Neural cell (in vitro differentiated cells): ENCODE measurements around the gene PNLIP. TPM values are rescaled to one million over a fixed set of nuclear protein-coding genes. Genes with fewer than 3 reads are reported as not detected.

ENCODE experiments used
- H2AFZ ChIP-seq: fragments of 200-600, 300-800 bp; sonication (generic), shearing (Covaris generic); 2 replicates; pipeline ENCODE4 v1.6.0; 2014; ENCODE audit warnings: low read depth, mild to moderate bottlenecking, antibody characterized with exemption, low read length, moderate library complexity
- H3F3A ChIP-seq: fragments of 200-600 bp; shearing (Covaris generic); 2 replicates; pipeline ENCODE4 v1.6.1; 2016; ENCODE audit warnings: mild to moderate bottlenecking, moderate library complexity, mixed read lengths, antibody characterized with exemption, low read length; ENCODE audit not compliant: insufficient read depth, poor library complexity, severe bottlenecking
- H3K27ac ChIP-seq: fragments of 200-600, 300-800 bp; sonication (generic), shearing (Covaris generic); 2 replicates; pipeline ENCODE4 v1.5.1; 2014; ENCODE audit warnings: mild to moderate bottlenecking, low read length, moderate library complexity
- H3K27me3 ChIP-seq: fragments of 300-800, 200-600 bp; sonication (generic), shearing (Covaris generic); 2 replicates; pipeline ENCODE4 v1.6.0; 2014; ENCODE audit warnings: mild to moderate bottlenecking, low read depth, low read length, moderate library complexity; ENCODE audit not compliant: insufficient read depth
- H3K36me3 ChIP-seq: fragments of 300-800, 200-600 bp; sonication (generic), shearing (Covaris generic); 2 replicates; pipeline ENCODE4 v1.5.1; 2014; ENCODE audit warnings: mild to moderate bottlenecking, antibody characterized with exemption, low read length, moderate library complexity; ENCODE audit not compliant: insufficient read depth
- H3K4me2 ChIP-seq: fragments of 300-800, 200-600 bp; sonication (generic), shearing (Covaris generic); 2 replicates; pipeline ENCODE4 v1.6.0; 2014; ENCODE audit warnings: mild to moderate bottlenecking, low read length
- H3K4me3 ChIP-seq: fragments of 300-800, 200-600 bp; sonication (generic), shearing (Covaris generic); 2 replicates; pipeline ENCODE4 v1.5.1; 2014; ENCODE audit warnings: mild to moderate bottlenecking, low read length, moderate library complexity
- H3K79me2 ChIP-seq: fragments of 200-600 bp; shearing (Covaris generic); replicated peaks from 2 replicates; pipeline ENCODE4 v1.6.0; 2014; ENCODE audit warnings: mild to moderate bottlenecking, low read length, moderate library complexity; ENCODE audit not compliant: insufficient read depth
- H3K9ac ChIP-seq: fragments of 300-800, 200-600 bp; sonication (generic), shearing (Covaris generic); 2 replicates; pipeline ENCODE4 v1.6.1; 2016; ENCODE audit warnings: mild to moderate bottlenecking, low read length, mixed read lengths
- H3K9me2 ChIP-seq: fragments of 200-600 bp; shearing (Covaris generic); 2 replicates; pipeline ENCODE4 v1.6.1; 2016; ENCODE audit warnings: mild to moderate bottlenecking, low read length, mixed read lengths; ENCODE audit not compliant: insufficient read depth
- H3K9me3 ChIP-seq: fragments of 200-600, 300-800 bp; sonication (generic), shearing (Covaris generic); 2 replicates; pipeline ENCODE4 v1.6.1; 2016; ENCODE audit warnings: mild to moderate bottlenecking, mixed run types, low read length, moderate library complexity, mixed read lengths
- H4K20me1 ChIP-seq: fragments of 200-600 bp; shearing (Covaris generic); 2 replicates; pipeline ENCODE4 v1.6.1; 2016; ENCODE audit warnings: mild to moderate bottlenecking, mixed run types; ENCODE audit not compliant: insufficient read depth
- EP300 ChIP-seq: fragments of 450-650 bp; conservative IDR thresholded peaks from 2 replicates; pipeline ENCODE4 v1.6.1; 2014; ENCODE audit warnings: antibody characterized with exemption, mild to moderate bottlenecking, moderate library complexity; ENCODE audit not compliant: poor library complexity, severe bottlenecking
- EZH2 ChIP-seq: fragments of 200-600, 300-800 bp; shearing (Covaris generic), sonication (generic); IDR thresholded peaks from 2 replicates; pipeline ENCODE4 v1.6.1; 2014; ENCODE audit warnings: antibody characterized with exemption, low read length, borderline replicate concordance, mild to moderate bottlenecking; ENCODE audit not compliant: insufficient read depth, poor library complexity, severe bottlenecking
- MXI1 ChIP-seq: fragments of 450-650 bp; conservative IDR thresholded peaks from 2 replicates; pipeline ENCODE4 v1.6.1; 2014; ENCODE audit warnings: antibody characterized with exemption, mild to moderate bottlenecking; ENCODE audit not compliant: poor library complexity, severe bottlenecking
- POLR2AphosphoS5 ChIP-seq: IDR thresholded peaks from 2 replicates; pipeline ENCODE4 v1.6.1; 2012
- RAD21 ChIP-seq: fragments of 450-650 bp; conservative IDR thresholded peaks from 2 replicates; pipeline ENCODE4 v1.6.1; 2014; ENCODE audit warnings: antibody characterized with exemption, mild to moderate bottlenecking, moderate library complexity
- SMC3 ChIP-seq: fragments of 450-650 bp; conservative IDR thresholded peaks from 2 replicates; pipeline ENCODE4 v1.6.1; 2014; ENCODE audit warnings: antibody characterized with exemption, mild to moderate bottlenecking, moderate library complexity; ENCODE audit not compliant: poor library complexity
- TAF1 ChIP-seq: IDR thresholded peaks from 2 replicates; pipeline ENCODE4 v1.6.1; 2012; ENCODE audit warnings: low read depth
- polyA plus RNA-seq: library from polyadenylated mRNA; depleted of rRNA; stranded (reverse); fragments of >200 nt; gene quantifications from 2 replicates; pipeline ENCODE4 v1.2.3, GENCODE V29; 2014
- TF ChIP-seq, protein P1 (sequence below): fragments of 450-650 bp; IDR thresholded peaks from 2 replicates; pipeline ENCODE4 v1.5.1; 2014; ENCODE audit warnings: antibody characterized with exemption, mild to moderate bottlenecking, moderate library complexity; ENCODE audit not compliant: poor library complexity, severe bottlenecking
- TF ChIP-seq, protein P2 (sequence below): IDR thresholded peaks from 2 replicates; pipeline ENCODE4 v1.6.1; 2012; ENCODE audit warnings: borderline replicate concordance

The PNLIP gene
- polyA plus RNA-seq, 1 donor from 2014 or later, result not detected

DNA sequence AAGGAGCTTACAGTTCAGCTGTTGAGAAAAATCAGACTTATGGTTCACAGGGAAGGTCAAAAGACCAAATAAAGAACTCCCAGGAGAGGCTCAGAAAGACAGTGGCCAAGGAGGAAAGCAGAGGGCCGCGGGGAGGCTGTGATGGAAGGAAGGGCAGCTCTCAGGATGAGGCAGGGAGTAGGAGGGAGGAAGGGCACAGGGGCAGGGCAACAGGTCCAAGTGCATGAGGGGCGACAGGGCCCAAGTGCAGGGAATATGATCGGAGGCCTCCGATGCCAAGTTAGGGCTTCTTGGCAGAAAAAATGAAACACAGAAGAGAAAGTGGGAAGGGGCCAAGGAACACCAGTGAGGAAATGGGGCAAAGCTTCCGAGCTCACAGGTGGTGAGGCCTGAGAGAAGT is 61.6 kb downstream of the PNLIP start:
- Histone ChIP-seq H3K4me3 (no peak overlapping the region), H3K9me2 (no peaks in the 10 kb centered on the region), H3K36me3 (no peaks in the 10 kb centered on the region), H2AFZ (no peak overlapping the region), H3K9me3 (no peaks in the 10 kb centered on the region), H3K4me2 (no peak overlapping the region), H3K27me3 (peaks cover 4% of the 10 kb centered on the region), H3K79me2 (no peaks in the 10 kb centered on the region), H3K9ac (no peak overlapping the region), H3K27ac (no peak overlapping the region), H4K20me1 (no peaks in the 10 kb centered on the region), H3F3A (no peaks in the 10 kb centered on the region)
- TF ChIP-seq POLR2AphosphoS5 (no peak), SMC3 (no peak), TAF1 (no peak), RAD21 (no peak), EP300 (no peak), MXI1 (no peak), EZH2 (no peak)
- TF ChIP-seq, protein P1, sequence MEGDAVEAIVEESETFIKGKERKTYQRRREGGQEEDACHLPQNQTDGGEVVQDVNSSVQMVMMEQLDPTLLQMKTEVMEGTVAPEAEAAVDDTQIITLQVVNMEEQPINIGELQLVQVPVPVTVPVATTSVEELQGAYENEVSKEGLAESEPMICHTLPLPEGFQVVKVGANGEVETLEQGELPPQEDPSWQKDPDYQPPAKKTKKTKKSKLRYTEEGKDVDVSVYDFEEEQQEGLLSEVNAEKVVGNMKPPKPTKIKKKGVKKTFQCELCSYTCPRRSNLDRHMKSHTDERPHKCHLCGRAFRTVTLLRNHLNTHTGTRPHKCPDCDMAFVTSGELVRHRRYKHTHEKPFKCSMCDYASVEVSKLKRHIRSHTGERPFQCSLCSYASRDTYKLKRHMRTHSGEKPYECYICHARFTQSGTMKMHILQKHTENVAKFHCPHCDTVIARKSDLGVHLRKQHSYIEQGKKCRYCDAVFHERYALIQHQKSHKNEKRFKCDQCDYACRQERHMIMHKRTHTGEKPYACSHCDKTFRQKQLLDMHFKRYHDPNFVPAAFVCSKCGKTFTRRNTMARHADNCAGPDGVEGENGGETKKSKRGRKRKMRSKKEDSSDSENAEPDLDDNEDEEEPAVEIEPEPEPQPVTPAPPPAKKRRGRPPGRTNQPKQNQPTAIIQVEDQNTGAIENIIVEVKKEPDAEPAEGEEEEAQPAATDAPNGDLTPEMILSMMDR, result no peak
- TF ChIP-seq, protein P2, sequence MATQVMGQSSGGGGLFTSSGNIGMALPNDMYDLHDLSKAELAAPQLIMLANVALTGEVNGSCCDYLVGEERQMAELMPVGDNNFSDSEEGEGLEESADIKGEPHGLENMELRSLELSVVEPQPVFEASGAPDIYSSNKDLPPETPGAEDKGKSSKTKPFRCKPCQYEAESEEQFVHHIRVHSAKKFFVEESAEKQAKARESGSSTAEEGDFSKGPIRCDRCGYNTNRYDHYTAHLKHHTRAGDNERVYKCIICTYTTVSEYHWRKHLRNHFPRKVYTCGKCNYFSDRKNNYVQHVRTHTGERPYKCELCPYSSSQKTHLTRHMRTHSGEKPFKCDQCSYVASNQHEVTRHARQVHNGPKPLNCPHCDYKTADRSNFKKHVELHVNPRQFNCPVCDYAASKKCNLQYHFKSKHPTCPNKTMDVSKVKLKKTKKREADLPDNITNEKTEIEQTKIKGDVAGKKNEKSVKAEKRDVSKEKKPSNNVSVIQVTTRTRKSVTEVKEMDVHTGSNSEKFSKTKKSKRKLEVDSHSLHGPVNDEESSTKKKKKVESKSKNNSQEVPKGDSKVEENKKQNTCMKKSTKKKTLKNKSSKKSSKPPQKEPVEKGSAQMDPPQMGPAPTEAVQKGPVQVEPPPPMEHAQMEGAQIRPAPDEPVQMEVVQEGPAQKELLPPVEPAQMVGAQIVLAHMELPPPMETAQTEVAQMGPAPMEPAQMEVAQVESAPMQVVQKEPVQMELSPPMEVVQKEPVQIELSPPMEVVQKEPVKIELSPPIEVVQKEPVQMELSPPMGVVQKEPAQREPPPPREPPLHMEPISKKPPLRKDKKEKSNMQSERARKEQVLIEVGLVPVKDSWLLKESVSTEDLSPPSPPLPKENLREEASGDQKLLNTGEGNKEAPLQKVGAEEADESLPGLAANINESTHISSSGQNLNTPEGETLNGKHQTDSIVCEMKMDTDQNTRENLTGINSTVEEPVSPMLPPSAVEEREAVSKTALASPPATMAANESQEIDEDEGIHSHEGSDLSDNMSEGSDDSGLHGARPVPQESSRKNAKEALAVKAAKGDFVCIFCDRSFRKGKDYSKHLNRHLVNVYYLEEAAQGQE, result no peak

DNA sequence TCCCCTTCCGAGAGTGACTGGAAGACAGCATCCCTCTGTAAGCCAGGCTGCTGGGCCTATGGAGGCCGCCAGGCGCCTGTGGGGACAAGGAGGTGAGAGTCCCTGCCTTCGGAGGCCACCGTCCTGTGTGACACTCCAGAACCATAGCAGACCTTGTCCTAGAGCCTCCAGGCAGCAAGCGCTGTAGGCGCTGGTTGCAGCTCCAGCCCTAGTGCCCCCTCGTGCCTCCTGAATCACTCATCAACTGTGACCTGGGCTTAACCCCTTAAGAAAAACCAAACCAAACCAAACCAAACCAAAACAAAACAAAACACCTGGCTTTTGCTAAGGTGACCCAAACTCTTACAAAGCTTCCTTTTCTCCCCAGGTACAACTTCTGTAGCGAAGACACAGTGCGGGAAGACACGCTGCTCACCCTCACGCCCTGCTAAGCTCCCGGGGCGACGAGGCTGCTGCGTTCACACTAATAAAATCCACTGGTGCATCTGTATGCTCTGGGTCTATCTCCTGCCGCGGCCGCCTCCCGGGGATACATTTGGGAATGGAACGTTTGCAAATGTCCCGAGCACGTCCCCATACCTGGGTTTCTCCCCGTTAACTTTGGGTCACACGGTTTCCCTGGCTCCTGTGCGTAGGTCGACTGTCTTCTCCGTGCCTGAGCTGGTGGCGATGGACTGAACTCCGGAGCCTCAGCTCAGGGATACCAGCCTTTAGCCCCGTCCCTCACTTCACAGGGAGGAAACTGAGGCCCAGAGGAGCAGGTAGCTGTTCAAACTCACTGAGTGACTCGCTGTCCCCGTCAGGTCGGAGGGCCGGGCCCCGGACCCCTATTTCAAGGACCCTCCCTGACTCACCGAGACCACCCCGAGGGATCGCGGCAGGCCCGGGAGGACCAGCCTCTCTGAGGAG is 63.2 kb downstream of the PNLIP start:
- TF ChIP-seq, protein P2, result no peak
- TF ChIP-seq EZH2 (no peak), TAF1 (no peak)
- H2AFZ ChIP-seq, result no peak overlapping the region
- no peaks in the 10 kb centered on the region for H3F3A ChIP-seq
- no peaks in the 10 kb centered on the region for H3K79me2 ChIP-seq
- H3K9ac ChIP-seq, result no peak overlapping the region
- no peaks in the 10 kb centered on the region for H3K9me2 ChIP-seq
- peaks cover 4% of the 10 kb centered on the region for H3K27me3 ChIP-seq
- H4K20me1 ChIP-seq, result no peaks in the 10 kb centered on the region
- H3K4me2 ChIP-seq, result no peak overlapping the region
- no peak overlapping the region for H3K4me3 ChIP-seq
- no peak overlapping the region for H3K27ac ChIP-seq
- no peaks in the 10 kb centered on the region for H3K9me3 ChIP-seq
- H3K36me3 ChIP-seq, result no peaks in the 10 kb centered on the region
